Panc1 (cell line): ENCODE data around the gene COQ3. TPM values are rescaled to one million over a fixed set of nuclear protein-coding genes. Genes with fewer than 3 reads are reported as not detected.

Source experiments
- ATAC-seq: fragments of 200-7000 bp; cut with Tn5 transposase; 2 replicates; pipeline ENCODE4 v1.9.1; 2020; ENCODE audit warnings: mild to moderate bottlenecking, moderate library complexity
- BruUV-seq: library from RNA; stranded (reverse); fragments of 400-500 nt; replicated peaks from 2 replicates; lab custom pipeline; 2021; lab: Mats Ljungman, UMichigan
- CTCF ChIA-PET: fragments of 300-600 bp; sonication (Branson Sonifier 250); formaldehyde crosslinking; loops from one replicate; lab custom pipeline; 2022; ENCODE audit warnings: antibody characterized with exemption; lab: Charles Lee
- POLR2A ChIA-PET: fragments of 300-600 bp; sonication (Branson Sonifier 250); formaldehyde crosslinking; loops from one replicate; lab custom pipeline; 2022; ENCODE audit warnings: antibody characterized with exemption; lab: Charles Lee
- DNase-seq: peaks from one replicate; pipeline ENCODE4 v3.0.0-alpha.2; 2010; ENCODE audit warnings: low read depth, low spot score
- H3K27ac ChIP-seq: 2 replicates; pipeline ENCODE4 v1.5.1; 2011; ENCODE audit warnings: mild to moderate bottlenecking, low read length, inconsistent platforms
- H3K27me3 ChIP-seq: fragments of 200-500 bp; sonication (Bioruptor generic); 2 replicates; pipeline ENCODE4 v1.6.0; 2014; ENCODE audit warnings: low read length, inconsistent platforms; ENCODE audit not compliant: control insufficient read depth, insufficient read depth
- H3K36me3 ChIP-seq: fragments of 200-500 bp; sonication (Bioruptor generic); 2 replicates; pipeline ENCODE4 v1.5.1; 2014; ENCODE audit warnings: inconsistent platforms, mild to moderate bottlenecking, low read length, moderate library complexity; ENCODE audit not compliant: control insufficient read depth, insufficient read depth
- H3K4me1 ChIP-seq: 2 replicates; pipeline ENCODE4 v1.5.1; 2011; ENCODE audit warnings: inconsistent platforms, mild to moderate bottlenecking, low read length, moderate library complexity; ENCODE audit not compliant: control insufficient read depth, insufficient read depth
- H3K4me3 ChIP-seq, 2 experiments: 2 replicates each; pipeline ENCODE4 v1.5.1; 2011 to 2012; ENCODE audit warnings: low read depth in 2 of 2, low read length in 2 of 2, mild to moderate bottlenecking in 2 of 2, inconsistent platforms in 1 of 2, moderate library complexity in 1 of 2
- H3K9me3 ChIP-seq: fragments of 200-500 bp; sonication (Bioruptor generic); 2 replicates; pipeline ENCODE4 v1.5.1; 2014; ENCODE audit warnings: low read depth, mild to moderate bottlenecking, inconsistent platforms, low read length, moderate library complexity; ENCODE audit not compliant: control insufficient read depth, insufficient read depth
- POLR2AphosphoS5 ChIP-seq: IDR thresholded peaks from 2 replicates; pipeline ENCODE4 v1.6.1; 2012; ENCODE audit warnings: mild to moderate bottlenecking, low read depth, low read length, moderate library complexity
- SIN3A ChIP-seq: IDR thresholded peaks from 2 replicates; pipeline ENCODE4 v1.6.1; 2012; ENCODE audit warnings: low read depth, mild to moderate bottlenecking, low read length, moderate library complexity, borderline replicate concordance; ENCODE audit not compliant: insufficient read depth
- TCF7L2 ChIP-seq: IDR thresholded peaks from 2 replicates; pipeline ENCODE4 v1.6.1; 2011; ENCODE audit warnings: mild to moderate bottlenecking, low read depth, low read length, inconsistent platforms
- in situ Hi-C: cut with HindIII; loops from 2 replicates; pipeline ENCODE4 v1.10.0; 2016; ENCODE audit warnings: low sequenced_read_pairs, low pct_unique_long_range_greater_than_20kb
- intact Hi-C: fragments of 100-400 bp; cut with micrococcal nuclease; formaldehyde crosslinking; loops from one replicate; pipeline ENCODE4 v1.10.0; 2022; ENCODE audit not compliant: unreplicated experiment
- total RNA-seq: library from RNA; stranded (reverse); gene quantifications from one replicate; pipeline ENCODE4 v1.2.1, GENCODE V29; 2021; ENCODE audit not compliant: unreplicated experiment
- TF ChIP-seq, protein P1 (sequence below), 2 experiments: IDR thresholded peaks; 2 replicates each; pipeline ENCODE4 v1.6.1; 2011 to 2012; ENCODE audit warnings: low read depth in 2 of 2, control low read depth in 1 of 2, low read length in 1 of 2, mild to moderate bottlenecking in 1 of 2, moderate library complexity in 1 of 2; ENCODE audit not compliant: insufficient read depth in 1 of 2
- TF ChIP-seq, protein P2 (sequence below): fragments of 450-650 bp; IDR thresholded peaks from 2 replicates; pipeline ENCODE4 v1.5.1; 2017; ENCODE audit warnings: mild to moderate bottlenecking

COQ3 gene
- total RNA-seq, 1 experiment from 2014 or later = 9.5 TPM

DNA sequence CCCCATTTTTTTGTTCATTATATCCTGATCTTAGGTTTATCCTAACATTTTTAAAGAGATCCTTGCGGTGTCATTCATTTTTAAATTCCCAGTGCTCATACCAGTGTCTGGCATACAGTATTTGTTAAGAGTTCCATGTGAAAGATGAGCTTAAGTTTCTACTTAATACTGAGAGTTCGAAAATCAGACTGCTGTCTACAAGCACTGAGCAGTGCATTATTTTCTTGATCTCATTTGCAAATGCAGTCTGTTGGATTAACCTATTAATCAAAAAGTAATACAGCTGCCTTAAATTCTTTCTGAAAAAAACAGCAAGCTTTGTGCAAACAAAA lies 663 bp downstream of the COQ3 start:
- in situ Hi-C loops = no loop called here
- ChIA-PET CTCF (no interaction called here), POLR2A (interaction anchor here (0.8 to 1.0 kb wide), 2 partner anchors 45 to 48 kb away, joined by 3 read pairs; no protein-coding TSS in a partner anchor)
- H3K27ac ChIP-seq = peak overlapping the region; percentile 92
- ATAC-seq (peak; percentile 28), DNase-seq (peak; percentile 5)
- intact Hi-C loops = loop anchor here (5.0 kb wide), 1 partner anchor 61 kb away; no protein-coding TSS in a partner anchor
- no peaks in the 10 kb centered on the region for H3K4me1 ChIP-seq
- TF ChIP-seq, protein P1, sequence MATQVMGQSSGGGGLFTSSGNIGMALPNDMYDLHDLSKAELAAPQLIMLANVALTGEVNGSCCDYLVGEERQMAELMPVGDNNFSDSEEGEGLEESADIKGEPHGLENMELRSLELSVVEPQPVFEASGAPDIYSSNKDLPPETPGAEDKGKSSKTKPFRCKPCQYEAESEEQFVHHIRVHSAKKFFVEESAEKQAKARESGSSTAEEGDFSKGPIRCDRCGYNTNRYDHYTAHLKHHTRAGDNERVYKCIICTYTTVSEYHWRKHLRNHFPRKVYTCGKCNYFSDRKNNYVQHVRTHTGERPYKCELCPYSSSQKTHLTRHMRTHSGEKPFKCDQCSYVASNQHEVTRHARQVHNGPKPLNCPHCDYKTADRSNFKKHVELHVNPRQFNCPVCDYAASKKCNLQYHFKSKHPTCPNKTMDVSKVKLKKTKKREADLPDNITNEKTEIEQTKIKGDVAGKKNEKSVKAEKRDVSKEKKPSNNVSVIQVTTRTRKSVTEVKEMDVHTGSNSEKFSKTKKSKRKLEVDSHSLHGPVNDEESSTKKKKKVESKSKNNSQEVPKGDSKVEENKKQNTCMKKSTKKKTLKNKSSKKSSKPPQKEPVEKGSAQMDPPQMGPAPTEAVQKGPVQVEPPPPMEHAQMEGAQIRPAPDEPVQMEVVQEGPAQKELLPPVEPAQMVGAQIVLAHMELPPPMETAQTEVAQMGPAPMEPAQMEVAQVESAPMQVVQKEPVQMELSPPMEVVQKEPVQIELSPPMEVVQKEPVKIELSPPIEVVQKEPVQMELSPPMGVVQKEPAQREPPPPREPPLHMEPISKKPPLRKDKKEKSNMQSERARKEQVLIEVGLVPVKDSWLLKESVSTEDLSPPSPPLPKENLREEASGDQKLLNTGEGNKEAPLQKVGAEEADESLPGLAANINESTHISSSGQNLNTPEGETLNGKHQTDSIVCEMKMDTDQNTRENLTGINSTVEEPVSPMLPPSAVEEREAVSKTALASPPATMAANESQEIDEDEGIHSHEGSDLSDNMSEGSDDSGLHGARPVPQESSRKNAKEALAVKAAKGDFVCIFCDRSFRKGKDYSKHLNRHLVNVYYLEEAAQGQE (IDR thresholded peaks at IDR 0.05; ENCODE audit: insufficient read depth in 1 of 2, low read depth in 2 of 2, low read length in 1 of 2) = no peak
- TF ChIP-seq SIN3A (no peak), POLR2AphosphoS5 (no peak)
- H3K9me3 ChIP-seq = no peaks in the 10 kb centered on the region
- peaks cover 8% of the 10 kb centered on the region for H3K36me3 ChIP-seq
- no peaks in the 10 kb centered on the region for H3K27me3 ChIP-seq
- no TSS peak for BruUV-seq
- H3K4me3 ChIP-seq = peak overlapping the region; percentile 83 to 85

DNA sequence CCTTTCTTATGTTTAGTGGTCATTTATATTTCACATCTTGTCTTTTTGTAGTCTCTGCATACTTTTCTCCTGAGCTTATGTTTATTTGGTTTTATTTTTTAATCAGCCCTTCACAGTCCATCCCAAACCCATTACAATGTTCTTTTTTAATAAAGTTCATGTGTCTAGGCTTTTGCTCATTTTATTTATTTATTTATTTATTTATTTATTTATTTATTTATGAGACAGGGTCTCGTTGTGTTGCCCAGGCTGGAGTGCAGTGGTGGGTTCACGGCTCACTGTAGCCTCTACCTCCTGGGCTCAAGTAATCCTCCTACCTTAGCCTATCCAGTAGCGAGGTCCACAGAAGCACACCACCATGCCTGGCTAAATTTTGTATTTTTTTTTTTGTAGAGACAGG lies 3.1 kb downstream of the COQ3 start:
- TF ChIP-seq SIN3A (no peak), TCF7L2 (no peak), POLR2AphosphoS5 (no peak)
- TF ChIP-seq, protein P1 (IDR thresholded peaks at IDR 0.05; ENCODE audit: insufficient read depth in 1 of 2, low read depth in 2 of 2, low read length in 1 of 2) = no peak
- TF ChIP-seq, protein P2, sequence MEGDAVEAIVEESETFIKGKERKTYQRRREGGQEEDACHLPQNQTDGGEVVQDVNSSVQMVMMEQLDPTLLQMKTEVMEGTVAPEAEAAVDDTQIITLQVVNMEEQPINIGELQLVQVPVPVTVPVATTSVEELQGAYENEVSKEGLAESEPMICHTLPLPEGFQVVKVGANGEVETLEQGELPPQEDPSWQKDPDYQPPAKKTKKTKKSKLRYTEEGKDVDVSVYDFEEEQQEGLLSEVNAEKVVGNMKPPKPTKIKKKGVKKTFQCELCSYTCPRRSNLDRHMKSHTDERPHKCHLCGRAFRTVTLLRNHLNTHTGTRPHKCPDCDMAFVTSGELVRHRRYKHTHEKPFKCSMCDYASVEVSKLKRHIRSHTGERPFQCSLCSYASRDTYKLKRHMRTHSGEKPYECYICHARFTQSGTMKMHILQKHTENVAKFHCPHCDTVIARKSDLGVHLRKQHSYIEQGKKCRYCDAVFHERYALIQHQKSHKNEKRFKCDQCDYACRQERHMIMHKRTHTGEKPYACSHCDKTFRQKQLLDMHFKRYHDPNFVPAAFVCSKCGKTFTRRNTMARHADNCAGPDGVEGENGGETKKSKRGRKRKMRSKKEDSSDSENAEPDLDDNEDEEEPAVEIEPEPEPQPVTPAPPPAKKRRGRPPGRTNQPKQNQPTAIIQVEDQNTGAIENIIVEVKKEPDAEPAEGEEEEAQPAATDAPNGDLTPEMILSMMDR = no peak
- H3K9me3 ChIP-seq = no peaks in the 10 kb centered on the region
- no TSS peak for BruUV-seq
- in situ Hi-C loops (no loop called here), intact Hi-C loops (loop anchor here (5.0 kb wide), 1 partner anchor 59 kb away; no protein-coding TSS in a partner anchor)
- peaks cover 2% of the 10 kb centered on the region; the same call in 1 of the 2 replicates for H3K36me3 ChIP-seq
- H3K27me3 ChIP-seq = no peaks in the 10 kb centered on the region
- no peak overlapping the region for H3K27ac ChIP-seq
- no peak overlapping the region for H3K4me3 ChIP-seq
- ATAC-seq (no peak), DNase-seq (no peak)
- no peaks in the 10 kb centered on the region for H3K4me1 ChIP-seq
- ChIA-PET POLR2A (interaction anchor here (0.6 kb wide), 1 partner anchor 1591 kb away, joined by 10 read pairs; no protein-coding TSS in a partner anchor), CTCF (no interaction called here)
